GM19351 (cell line): ENCODE results near the gene RAB42.
"Not testable (repeated sequence)": the region's sequence is repeated elsewhere in the genome, so short reads cannot be mapped to it uniquely, and the experiment has no call there.

Experiments
- ATAC-seq: cut with Tn5 transposase; IDR thresholded peaks from one replicate; pipeline ENCODE4 v1.9.1; 2021; ENCODE audit warnings: mild to moderate bottlenecking, moderate library complexity; ENCODE audit not compliant: unreplicated experiment

RAB42 gene

DNA sequence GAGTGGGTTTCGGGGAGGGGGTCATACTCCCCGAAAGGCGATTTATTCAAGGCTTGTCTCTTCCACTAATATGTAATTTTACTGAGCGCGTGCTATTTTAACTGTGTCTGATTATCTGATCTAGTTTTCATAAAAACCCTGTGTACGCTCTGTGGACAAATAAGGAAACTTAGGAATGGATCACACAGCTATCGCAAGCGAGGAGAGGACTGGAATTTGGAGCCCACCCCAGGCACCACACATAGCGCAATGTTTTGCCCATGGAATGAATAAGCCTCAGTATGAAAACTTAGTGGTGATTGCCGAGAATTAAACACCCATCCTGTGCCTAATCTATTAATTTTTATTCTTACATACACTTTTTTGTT is 9.8 kb upstream of the RAB42 start:
- no peak for ATAC-seq

DNA sequence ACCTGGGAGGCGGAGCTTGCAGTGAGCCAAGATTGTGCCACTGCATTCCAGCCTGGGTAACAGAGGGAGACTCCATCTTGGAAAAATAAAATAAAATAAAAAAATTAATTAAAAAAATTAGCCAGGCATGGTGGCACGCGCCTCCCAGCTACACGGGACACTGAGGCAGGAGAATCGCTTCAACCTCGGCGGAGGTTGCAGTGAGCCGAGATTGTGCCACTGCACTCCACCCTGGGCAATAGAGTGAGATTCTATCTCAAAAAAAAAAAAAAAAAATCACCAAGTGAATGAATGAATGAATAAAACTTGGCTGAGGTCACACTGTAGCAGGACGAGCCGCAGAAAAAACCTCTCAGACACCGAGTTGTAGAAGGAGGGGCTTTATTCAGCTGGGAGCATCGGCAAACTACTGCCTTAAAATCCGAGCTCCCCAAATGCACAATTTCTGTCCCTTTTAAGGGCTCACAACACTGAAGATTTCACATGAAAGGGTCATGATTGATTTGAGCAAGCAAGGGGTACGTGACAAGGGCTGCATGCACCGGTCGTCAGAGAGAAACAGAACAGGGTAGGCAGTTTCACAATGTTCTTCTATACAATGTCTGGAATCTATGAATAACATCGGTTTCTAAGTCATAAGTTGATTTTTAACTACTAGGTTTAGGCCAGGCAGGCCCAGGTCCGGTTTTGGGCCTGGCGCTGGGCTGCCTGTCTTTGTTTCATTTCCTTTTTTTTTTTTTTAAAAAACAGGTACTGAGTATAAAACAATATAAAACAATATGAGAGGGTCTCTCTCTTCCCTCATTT is 5.3 kb upstream of the RAB42 start:
- ATAC-seq: not testable (repeated sequence)

DNA sequence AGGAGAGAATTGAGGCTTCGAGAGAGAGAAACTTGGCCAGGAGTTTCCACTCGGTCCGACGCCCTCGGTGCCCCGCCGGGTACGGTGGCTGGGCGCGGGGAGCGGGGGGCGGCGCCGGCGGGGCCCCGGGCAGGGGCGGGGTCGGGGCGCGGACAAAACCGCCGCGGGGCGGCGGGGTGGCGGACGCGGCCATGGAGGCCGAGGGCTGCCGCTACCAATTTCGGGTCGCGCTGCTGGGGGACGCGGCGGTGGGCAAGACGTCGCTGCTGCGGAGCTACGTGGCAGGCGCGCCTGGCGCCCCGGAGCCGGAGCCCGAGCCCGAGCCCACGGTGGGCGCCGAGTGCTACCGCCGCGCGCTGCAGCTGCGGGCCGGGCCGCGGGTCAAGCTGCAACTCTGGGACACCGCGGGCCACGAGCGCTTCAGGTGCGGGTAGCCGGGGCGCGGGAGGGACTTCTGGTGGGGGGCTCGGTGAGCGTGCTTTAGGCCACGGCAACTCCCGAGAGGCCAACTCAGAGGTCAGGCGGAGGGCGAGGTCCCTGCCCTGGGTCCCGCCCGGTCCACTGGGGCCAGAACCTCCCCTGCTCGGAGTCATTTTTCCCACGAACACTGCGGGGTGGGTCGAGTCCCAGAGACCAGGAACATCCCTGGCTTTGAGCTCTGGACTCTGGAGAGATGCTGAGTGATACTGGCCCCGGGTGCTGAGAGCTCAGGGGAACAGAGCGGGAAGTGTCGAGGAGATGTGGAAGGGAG is 431 bp downstream of the RAB42 start:
- ATAC-seq: no peak

DNA sequence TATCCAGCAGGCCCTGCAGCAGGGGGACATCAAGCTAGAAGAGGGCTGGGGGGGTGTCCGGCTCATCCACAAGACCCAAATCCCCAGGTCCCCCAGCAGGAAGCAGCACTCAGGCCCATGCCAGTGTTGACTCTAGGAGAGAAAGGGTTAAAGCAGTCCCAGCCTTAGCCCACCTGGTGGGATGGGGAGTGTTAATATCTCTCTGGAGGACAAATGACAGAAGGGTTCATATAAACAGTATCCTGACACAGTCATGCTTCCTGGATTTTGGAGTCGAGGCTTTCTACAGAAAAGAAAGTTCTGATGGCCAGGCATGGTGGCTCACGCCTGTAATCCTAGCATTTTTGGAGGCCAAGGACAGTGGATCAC is 1.9 kb downstream of the RAB42 start:
- ATAC-seq: not testable (repeated sequence)

DNA sequence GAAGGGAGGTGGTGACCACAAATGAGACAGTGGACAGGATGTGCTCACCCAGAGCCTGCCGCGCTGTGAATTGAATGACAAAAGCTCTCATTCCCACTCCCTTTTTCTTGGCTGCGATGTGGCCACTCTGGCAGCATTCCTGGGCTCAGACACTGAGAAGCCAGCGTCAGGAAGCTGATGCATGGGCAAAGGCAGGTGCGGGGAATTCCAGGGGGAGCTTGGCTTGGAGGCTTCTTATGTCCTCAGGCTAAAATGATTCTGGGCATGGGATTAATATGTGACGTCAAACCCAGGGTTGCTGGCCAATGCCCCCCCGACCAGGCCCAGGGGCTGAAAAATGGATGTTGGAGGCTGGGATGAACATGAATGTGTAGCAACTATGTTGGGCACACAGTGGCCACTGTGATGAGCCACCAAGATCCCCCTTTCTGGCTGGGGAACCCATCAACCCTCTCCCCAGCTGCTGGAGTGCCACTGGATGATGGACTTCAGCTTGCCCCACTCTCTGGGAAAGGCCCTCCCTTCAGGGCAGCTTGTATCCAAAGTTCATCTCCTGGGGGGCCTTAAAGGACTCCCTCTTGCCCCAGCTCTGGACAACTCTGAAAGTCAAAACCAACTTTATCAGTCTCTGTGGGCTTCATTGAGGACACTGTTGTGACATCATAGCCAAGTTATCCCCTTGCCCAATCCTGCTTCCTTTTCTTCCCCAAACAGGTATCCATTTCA is 2.8 kb downstream of the RAB42 start:
- ATAC-seq: not testable (repeated sequence)

DNA sequence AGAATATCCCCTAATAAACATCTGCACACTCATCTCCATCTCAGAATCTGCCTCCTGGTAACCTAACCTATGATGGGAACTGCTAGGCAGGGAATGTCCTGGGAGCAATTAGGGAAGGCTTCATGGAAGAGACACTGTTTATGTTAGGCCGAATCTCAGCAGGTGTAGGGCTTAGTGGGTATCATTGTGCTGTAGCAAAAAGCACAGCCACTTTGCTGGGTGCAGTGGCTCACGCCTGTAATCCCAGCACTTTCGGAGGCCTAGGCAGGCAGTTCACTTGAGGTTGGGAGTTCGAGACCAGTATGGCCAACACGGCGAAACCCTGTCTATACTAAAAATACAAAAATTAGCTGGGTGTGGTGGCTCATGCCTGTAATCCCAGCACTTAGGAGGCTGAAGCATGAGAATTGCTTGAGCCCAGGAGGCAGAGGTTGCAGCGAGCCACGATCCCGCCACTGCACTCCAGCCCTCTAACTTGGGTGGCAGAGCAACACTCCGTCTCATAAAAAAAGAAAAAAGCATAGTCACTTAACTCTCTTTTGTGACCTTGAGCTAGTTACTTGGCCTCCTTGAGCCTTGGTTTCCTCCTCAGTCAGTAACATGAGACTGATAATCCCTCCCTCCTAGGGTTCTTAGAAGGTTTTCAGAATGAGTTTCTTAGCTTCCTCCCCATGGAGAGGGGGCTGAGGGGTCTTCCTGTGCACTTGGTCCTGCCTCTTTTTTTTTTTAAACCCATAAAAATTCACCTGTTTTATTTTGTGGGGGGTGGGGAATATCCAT is 3.5 kb downstream of the RAB42 start:
- no peak for ATAC-seq

DNA sequence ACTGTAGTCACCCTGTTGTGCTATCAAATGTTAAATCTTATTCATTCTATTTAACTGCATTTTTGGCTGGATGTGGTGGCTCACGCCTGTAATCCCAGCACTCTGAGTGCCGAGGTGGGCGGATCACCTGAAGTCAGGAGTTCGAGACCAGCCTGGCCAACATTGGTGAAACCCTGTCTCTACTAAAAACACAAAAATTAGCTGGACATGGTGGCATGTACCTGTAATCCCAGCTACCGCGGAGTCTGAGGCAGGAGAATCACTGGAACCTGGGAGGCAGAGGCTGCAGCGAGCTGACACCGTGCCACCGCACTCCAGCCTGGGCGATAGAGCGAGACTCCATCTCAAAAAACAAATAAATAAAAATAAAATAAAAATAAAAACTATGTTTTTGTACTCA is 4.2 kb downstream of the RAB42 start:
- ATAC-seq: not testable (repeated sequence)

DNA sequence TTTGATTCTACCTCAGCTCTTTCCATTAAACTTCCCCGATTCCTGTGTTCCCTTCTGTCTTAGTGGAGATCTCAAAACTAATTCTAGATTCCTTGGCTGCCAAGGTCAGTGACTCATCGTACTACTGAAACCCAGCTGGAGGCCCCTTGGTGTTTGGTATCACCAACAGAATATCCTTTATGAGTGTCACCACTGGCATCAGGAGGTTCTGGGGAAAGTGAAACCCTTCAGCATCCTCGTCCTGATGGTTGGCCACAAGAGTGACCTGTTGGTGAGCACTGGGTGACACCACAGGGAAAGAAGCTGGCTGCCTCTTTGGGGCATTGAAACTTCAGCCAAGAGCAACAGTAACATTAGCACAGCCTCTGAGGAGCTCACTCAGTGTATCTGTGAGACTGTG is 9.6 kb downstream of the RAB42 start:
- ATAC-seq: no peak

DNA sequence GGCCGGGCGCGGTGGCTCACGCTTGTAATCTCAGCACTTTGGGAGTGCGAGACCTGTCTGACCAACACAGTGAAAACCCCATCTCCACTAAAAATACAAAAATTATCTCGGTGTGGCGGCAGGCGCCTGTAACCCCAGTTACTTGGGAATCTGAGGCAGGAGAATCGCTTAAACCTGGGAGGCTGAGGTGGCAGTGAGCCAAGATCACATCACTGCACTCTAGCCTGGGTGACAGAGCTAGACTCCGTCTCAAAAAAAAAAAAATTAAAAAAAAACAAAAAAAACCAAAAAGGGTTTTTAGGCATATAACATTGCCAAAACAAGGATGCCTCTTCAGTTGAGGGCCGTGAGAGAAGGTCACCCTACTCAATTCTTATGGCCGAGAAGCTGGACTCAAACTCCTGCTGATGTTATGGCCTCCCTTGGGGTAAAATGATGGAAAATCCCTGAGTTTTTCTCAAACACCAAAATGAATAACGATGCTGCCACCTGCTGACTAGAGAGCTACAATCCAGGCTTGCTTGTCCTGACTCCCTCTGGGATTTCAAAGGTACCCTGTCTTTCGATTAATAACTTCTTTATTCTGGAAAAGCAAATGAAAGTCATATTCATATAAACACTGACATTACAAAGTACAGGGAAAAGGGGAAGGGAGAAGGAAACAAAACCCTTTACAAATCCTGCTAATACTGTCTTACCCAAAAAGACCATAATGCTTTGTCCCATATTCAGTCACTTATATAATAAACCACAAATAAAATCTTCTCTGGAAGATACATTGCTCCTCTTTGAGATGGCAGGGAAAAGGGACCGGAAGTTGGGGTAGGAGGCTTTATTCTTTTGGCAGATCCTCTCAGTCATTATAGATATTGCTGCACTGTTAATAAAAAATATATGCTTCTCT is 10.7 kb downstream of the RAB42 start:
- no peak for ATAC-seq

DNA sequence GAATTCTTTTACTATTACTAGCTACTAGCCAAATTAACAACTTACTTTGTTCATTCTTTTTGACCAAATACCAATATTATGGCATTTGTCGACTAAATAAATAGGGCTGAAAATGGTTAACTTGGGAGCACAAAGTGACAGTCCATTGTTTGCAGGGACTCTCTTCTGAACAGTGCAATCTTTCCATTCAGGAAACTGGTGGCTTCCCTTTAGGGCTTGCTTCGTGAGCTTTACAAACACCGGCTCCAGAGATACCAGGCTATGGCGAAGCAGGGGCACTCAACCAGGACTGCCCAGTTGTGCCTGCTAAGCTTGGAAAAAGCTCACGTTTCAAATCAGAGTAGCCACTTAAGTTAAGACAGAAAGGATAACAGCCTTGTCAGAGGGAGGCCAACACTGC is 12.3 kb downstream of the RAB42 start:
- no peak for ATAC-seq

DNA sequence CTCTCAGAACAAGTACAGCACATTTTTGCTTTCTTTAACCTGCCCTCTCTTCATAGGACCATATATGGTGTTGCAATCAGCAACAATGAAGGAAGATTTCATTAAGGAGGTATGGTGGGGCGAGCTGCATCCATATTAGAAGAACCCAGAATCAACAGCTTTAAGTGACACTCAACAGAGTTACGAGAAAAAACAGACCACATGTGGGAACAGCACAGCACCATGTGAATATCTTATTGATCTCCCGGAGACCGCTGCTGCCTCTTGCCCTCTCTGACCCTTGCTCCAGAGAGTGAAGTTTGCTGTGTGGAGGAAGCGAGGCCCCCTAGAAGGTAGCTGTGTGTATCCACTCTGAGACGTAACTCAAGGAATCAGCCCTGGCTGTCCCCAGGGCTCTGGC is 12.9 kb downstream of the RAB42 start:
- ATAC-seq: no peak

DNA sequence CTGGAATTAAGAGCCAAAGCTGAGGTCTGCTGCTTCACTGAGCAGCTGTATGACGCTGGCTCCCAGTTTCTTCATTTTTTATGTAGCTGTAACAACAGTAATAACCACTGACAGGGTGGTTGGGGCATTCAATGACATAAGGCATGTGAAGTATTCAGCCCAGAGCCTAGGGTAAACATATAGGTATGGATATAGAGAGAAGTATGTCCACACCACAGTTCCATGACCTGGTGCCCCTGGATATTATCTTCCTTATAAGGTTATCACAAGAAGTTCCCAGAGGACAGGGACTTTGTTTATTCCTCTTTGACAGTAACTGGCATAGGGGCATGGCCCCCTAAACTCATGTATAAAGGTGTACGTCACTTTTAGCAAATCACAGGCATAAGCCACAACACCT is 14.7 kb downstream of the RAB42 start:
- no peak for ATAC-seq

DNA sequence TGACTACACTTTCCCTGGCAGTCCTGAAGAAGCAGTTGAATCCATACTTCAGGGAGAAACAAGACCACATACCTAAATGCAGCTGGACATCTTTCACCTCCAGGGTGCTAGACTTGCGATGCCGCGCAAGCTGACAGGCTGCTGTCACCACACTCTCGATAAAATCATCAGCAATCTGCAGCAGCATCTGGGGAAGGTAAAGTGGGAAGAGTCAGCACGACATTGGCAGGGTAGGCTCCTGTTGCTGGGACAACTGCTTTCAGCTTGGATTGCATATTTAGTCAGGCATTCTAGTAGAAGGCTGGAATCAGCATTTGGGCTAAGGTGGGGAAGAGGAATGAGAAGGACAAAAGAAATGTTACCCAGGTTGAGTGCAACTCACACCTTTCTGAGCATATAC is 21.1 kb downstream of the RAB42 start:
- no peak for ATAC-seq

DNA sequence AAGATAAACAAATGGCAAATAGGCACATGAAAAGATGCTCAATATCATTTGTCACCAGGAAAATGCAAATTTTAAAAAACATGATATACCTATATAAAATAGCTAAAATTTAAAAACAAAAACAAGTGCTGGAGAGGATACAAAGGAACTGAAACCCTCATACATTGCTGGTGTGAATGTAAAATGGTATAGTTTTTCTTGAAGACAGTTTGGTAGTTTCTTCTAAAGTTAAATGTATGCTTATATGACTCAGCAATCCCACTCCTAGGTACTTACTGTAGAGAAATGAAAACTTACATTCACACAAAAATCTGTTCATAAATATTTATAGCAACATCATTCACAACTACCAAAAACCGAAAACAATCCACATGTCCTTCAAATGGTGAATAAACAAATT is 39.6 kb downstream of the RAB42 start:
- ATAC-seq: no peak

DNA sequence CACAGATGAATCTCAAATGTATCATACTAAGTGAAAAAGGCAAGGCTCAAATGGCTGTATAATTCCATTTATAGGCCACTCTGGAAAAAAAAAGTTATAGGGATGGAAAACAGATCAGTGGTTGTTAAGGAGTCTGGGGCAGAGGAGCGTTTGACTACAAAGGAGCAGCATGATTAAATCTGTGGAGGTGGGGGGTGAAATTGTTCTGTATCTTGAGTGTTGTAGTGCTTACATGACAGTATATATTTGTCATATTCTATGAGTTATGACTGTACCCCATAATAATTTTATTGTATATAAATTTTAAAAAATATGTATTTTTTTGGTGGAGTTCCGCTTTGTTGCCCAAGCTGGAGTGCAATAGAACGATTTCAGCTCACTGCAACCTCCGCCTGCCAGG is 40.5 kb downstream of the RAB42 start:
- ATAC-seq: no peak

DNA sequence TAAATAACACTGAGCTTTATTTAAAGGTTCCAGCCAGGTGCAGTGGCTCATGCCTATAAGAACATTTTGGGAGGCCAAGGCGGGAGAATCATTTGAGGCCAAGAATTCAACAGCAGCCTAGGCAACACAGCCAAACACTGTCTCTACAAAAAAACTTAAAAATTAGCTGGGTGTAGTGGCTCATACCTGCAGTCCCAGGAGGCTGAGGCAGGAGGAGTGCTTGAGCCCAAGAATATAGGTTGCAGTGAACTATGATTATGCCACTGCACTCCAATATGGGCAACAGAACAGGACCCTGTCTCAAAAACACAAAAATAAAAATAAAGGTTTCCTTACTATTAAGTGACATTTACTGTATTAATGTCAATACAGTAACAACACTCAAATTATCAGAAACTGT is 48.7 kb downstream of the RAB42 start:
- no peak for ATAC-seq

DNA sequence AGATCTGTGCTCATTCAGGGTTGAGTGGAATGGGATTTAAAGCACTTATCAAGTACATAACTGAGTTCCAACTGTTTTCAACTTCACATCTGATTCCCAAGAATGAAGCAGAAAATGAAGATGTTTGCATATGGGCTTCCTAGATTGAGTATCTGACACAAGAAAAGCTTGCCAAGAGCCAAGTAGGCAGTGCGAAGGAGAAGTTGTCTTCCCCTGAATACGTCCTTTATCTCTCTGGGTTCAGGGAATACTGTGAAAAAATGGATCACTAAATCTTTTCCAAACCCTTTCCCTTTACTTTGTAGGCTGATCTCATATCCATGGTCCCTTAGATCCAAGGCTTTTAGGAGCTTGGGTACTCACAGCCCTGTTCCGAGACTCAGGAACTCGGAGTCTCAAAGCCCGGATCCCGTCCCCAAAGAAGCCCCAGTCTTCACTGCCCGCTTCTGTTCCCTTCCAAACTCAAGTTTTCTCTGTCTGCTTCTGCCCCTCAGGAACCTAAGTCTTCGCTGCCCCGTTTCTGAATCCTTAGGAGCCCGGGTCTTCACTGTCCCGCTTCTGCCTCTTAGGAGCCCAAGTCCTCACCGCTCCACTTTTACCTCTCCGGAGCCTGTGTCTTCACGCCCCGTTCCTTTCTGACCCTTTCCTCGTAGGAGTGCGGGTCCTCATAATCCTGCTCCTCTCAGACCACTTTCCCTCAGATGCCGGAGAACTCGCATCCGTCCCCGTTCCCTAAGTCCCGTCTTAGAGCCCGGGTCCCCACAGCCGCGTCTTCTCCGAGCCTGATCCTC is 50.2 kb downstream of the RAB42 start:
- ATAC-seq: no peak

DNA sequence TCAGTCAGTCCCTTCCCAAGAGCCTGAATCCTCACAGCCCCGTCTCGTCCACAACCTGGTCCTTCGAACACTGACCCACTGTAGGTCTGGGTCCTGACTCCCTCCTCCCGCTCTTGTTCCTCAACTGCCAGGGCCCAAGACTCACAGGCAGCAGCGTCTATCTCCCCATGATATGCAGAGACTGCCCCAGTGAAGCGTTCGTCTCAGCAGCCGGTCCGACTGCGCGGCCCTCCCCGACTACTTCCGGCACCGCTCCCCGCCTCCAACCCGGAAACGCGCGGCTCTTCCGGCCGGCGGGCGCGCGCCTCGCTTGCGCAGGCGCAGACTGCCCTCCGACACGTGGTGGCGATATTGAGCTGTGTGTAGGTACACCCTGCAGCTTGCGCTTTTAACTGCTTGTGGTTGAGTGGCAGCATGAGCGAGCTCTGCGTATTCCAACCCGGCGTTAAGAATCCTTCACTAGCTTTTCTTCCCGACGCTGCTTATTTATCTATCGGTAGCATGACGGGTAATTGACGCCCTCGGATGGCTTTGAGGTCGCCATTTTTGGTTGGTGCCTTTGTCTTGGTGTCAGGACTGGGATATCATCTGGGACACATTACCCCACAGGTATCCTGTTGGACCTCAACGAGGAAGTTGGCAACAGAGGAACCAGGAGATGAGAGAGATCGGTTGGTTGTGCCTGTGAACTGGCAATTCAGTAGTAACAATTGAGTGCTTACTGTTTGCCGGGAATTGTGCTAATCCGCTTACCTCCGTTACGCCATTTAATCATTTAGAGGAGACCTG is 51.0 kb downstream of the RAB42 start, which contains the start of gene TAF12:
TSS of gene TAF12 (minus strand) at position 221 of the 789 bp plus-strand sequence. CDS start 20,986 bp downstream, outside the sequence.
- peak; percentile 68 for ATAC-seq
